H1 (cell line): Measurements from ENCODE around the gene IQCC. TPM values are rescaled to one million over a fixed set of nuclear protein-coding genes. Genes with fewer than 3 reads are reported as not detected.

Source experiments
- ATF2 ChIP-seq: IDR thresholded peaks from 2 replicates; pipeline ENCODE4 v1.6.1; 2012; ENCODE audit warnings: low read length, inconsistent platforms
- HDAC2 ChIP-seq, 2 experiments: fragments of 300-600 bp in 1 of 2; sonication (generic) in 1 of 2; IDR thresholded peaks; 2 replicates each; pipeline ENCODE4 v1.6.1; 2011 to 2012; ENCODE audit warnings: low read depth in 2 of 2, low read length in 2 of 2, mild to moderate bottlenecking in 2 of 2, moderate library complexity in 2 of 2, borderline replicate concordance in 1 of 2, inconsistent platforms in 1 of 2
- HDAC6 ChIP-seq: IDR thresholded peaks from one replicate; pipeline ENCODE4 v1.7.1; 2012; ENCODE audit warnings: low read depth, mild to moderate bottlenecking, inconsistent platforms, low read length, moderate library complexity
- JUND ChIP-seq: IDR thresholded peaks from 2 replicates; pipeline ENCODE4 v1.6.1; 2011; ENCODE audit warnings: mild to moderate bottlenecking, improper control_type of control experiment, low read length
- SRF ChIP-seq: IDR thresholded peaks from 2 replicates; pipeline ENCODE4 v1.6.1; 2011; ENCODE audit warnings: mild to moderate bottlenecking, low read depth, low read length, moderate library complexity
- polyA plus RNA-seq, 7 experiments: library from polyadenylated mRNA; depleted of rRNA in 3 of 7; stranded (reverse) in 5 of 7; unstranded in 2 of 7; fragments of >200 nt in 5 of 7; fragments of 200-250 nt in 2 of 7; gene quantifications; 1 replicate in 5 of 7; 2 replicates in 1 of 7; 4 replicates in 1 of 7; pipeline versions ENCODE4 v1.2.1 to v1.2.3, GENCODE V29; 2011 to 2013; ENCODE audit warnings: missing spikeins in 2 of 7, mixed read lengths in 2 of 7
- total RNA-seq: library from RNA; stranded (reverse); fragmentation: NEBNext Ultra II Directional; extraction: Animal tissue kit (Norgen Biotek cat#: 25700); gene quantifications from 2 replicates; pipeline ENCODE4 v1.2.1, GENCODE V29; 2021
- TF ChIP-seq, protein P1 (sequence below): IDR thresholded peaks from 2 replicates; pipeline ENCODE4 v1.6.1; 2011; ENCODE audit warnings: low read depth, mild to moderate bottlenecking, low read length; ENCODE audit not compliant: insufficient read depth

The IQCC gene
- total and polyA plus RNA-seq, 2 of the 8 experiments (the other 6 are each of a cell fraction or from before 2014, with no cell fraction given): 2.5 to 4.2 TPM

DNA sequence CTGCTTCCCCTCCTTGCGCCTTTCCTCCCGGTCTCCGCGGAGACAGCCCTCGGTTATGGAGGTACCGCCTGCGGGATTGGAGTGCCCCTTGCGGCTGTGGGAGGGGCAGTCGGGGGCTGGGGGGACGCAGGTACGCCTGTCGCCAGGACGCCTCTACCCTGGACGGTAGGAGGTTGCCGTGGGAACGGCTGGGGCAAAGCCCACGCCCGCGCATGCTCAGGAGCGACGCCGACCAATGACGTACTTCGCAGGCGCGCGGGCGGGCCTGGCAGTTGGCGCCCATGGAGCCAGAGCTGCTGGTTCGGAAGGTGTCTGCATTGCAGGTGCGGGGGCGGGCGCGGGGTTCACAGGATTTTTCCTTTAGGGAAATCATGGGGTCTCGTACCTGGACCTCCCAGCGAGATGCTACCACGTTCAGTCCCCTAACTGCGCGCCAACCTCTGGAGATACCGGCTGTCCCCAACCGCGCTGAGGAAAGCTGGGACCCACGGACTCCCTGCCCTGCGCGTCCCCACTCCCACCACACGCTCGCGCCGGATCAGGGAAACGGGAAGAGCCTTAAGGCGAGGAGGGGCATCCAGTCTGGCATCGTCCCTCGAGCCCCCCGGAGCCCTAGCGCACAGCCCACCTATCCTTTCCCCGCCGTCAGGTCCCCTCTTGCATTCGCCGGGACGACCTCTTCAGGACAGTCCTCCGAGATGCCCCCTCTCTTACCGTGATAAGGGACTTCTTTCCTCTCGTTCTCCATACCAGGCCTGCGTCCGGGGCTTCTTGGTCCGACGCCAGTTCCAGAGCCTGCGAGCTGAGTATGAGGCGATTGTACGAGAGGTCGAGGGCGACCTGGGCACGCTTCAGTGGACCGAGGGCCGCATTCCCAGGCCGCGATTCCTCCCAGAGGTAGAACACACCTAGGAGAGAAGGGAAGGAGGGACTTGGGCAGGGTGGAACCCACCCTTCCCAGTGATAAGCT is at the start of gene IQCC (continued):
- peak; percentile 71; the same call in 1 of the 2 replicates for TF ChIP-seq SRF
- peak; percentile 32; the same call in 1 of the 2 replicates for TF ChIP-seq JUND
- TF ChIP-seq ATF2: no peak
- no peak; a peak in 1 of 4 replicates for TF ChIP-seq HDAC2 (IDR thresholded peaks at IDR 0.05; ENCODE audit: borderline replicate concordance in 1 of 2, low read depth in 2 of 2, low read length in 2 of 2)
- TF ChIP-seq HDAC6: no peak
- TF ChIP-seq, protein P1, sequence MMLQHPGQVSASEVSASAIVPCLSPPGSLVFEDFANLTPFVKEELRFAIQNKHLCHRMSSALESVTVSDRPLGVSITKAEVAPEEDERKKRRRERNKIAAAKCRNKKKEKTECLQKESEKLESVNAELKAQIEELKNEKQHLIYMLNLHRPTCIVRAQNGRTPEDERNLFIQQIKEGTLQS: peak; percentile 89
